HEK293 (cell line): ENCODE results near the gene TBP.

Source experiments
- CTCF ChIA-PET: fragments of 350-600 bp; formaldehyde crosslinking; extraction: SDS; loops from one replicate; lab custom pipeline; 2021; ENCODE audit warnings: antibody characterized with exemption; lab: Yijun Ruan, JAX
- POLR2A ChIA-PET: fragments of 300-600 bp; formaldehyde crosslinking; extraction: SDS; loops from one replicate; lab custom pipeline; 2020; ENCODE audit warnings: antibody characterized with exemption, inconsistent platforms; lab: Yijun Ruan, JAX
- H3K27ac ChIP-seq: fragments of 200-500 bp; sonication (Bioruptor generic); 2 replicates; pipeline ENCODE4 v1.5.1; 2014; ENCODE audit warnings: low read depth, low read length, control low read depth, inconsistent platforms; ENCODE audit errors: extremely low read depth
- H3K36me3 ChIP-seq, 2 experiments: fragments of 200-500 bp in 1 of 2; sonication (Bioruptor generic) in 1 of 2; 1 replicate in 1 of 2; 2 replicates in 1 of 2; pipeline ENCODE4 v1.5.1; 2014 to 2017; ENCODE audit warnings: inconsistent platforms in 2 of 2, low read length in 2 of 2; ENCODE audit not compliant: control insufficient read depth in 2 of 2, insufficient read depth in 1 of 2
- H3K4me1 ChIP-seq: fragments of 200-500 bp; sonication (Bioruptor generic); 2 replicates; pipeline ENCODE4 v1.5.1; 2014; ENCODE audit warnings: mild to moderate bottlenecking, low read length, inconsistent platforms; ENCODE audit not compliant: control insufficient read depth, insufficient read depth
- H3K4me3 ChIP-seq: 2 replicates; pipeline ENCODE4 v1.5.1; 2011; ENCODE audit warnings: low read depth, mild to moderate bottlenecking, control low read depth, low read length, moderate library complexity
- H3K9me3 ChIP-seq: fragments of 200-500 bp; sonication (Bioruptor generic); 2 replicates; pipeline ENCODE4 v1.5.1; 2014; ENCODE audit warnings: low read depth, low read length, inconsistent platforms; ENCODE audit not compliant: control insufficient read depth, insufficient read depth
- KLF7 ChIP-seq: fragments of 450-650 bp; formaldehyde crosslinking; IDR thresholded peaks from 2 replicates; pipeline ENCODE4 v1.5.1; 2016; ENCODE audit warnings: missing biosample characterization, missing genetic modification characterization, borderline replicate concordance
- KLF8 ChIP-seq: fragments of 450-650 bp; formaldehyde crosslinking; IDR thresholded peaks from 2 replicates; pipeline ENCODE4 v1.5.1; 2016; ENCODE audit warnings: missing biosample characterization, missing genetic modification characterization
- REST ChIP-seq: fragments of 450-650 bp; formaldehyde crosslinking; IDR thresholded peaks from 2 replicates; pipeline ENCODE4 v1.5.1; 2016; ENCODE audit warnings: missing biosample characterization, missing genetic modification characterization
- SALL2 ChIP-seq: fragments of 450-650 bp; formaldehyde crosslinking; IDR thresholded peaks from 2 replicates; pipeline ENCODE4 v1.5.0; 2017; ENCODE audit warnings: missing biosample characterization, mild to moderate bottlenecking, missing genetic modification characterization, borderline replicate concordance
- ZFP37 ChIP-seq: fragments of 450-650 bp; formaldehyde crosslinking; IDR thresholded peaks from 2 replicates; pipeline ENCODE4 v1.5.1; 2016; ENCODE audit warnings: missing biosample characterization, missing genetic modification characterization
- ZNF155 ChIP-seq: fragments of 450-650 bp; formaldehyde crosslinking; IDR thresholded peaks from 2 replicates; pipeline ENCODE4 v1.5.1; 2016; ENCODE audit warnings: missing biosample characterization, missing genetic modification characterization
- ZNF280C ChIP-seq: fragments of 450-650 bp; formaldehyde crosslinking; IDR thresholded peaks from 2 replicates; pipeline ENCODE4 v1.5.1; 2016; ENCODE audit warnings: missing biosample characterization, missing genetic modification characterization
- ZNF311 ChIP-seq: fragments of 450-650 bp; formaldehyde crosslinking; IDR thresholded peaks from 2 replicates; pipeline ENCODE4 v1.5.1; 2017; ENCODE audit warnings: missing biosample characterization, missing genetic modification characterization, borderline replicate concordance
- ZNF416 ChIP-seq: fragments of 450-650 bp; formaldehyde crosslinking; IDR thresholded peaks from 2 replicates; pipeline ENCODE4 v1.5.1; 2016; ENCODE audit warnings: missing biosample characterization, missing genetic modification characterization
- ZNF423 ChIP-seq: fragments of 450-650 bp; formaldehyde crosslinking; IDR thresholded peaks from 2 replicates; pipeline ENCODE4 v1.5.1; 2016; ENCODE audit warnings: missing biosample characterization, missing genetic modification characterization
- ZNF510 ChIP-seq: fragments of 450-650 bp; formaldehyde crosslinking; IDR thresholded peaks from 2 replicates; pipeline ENCODE4 v1.5.1; 2018; ENCODE audit warnings: mild to moderate bottlenecking, missing genetic modification characterization, missing biosample characterization; ENCODE audit not compliant: insufficient replicate concordance
- ZNF529 ChIP-seq: fragments of 450-650 bp; formaldehyde crosslinking; IDR thresholded peaks from 2 replicates; pipeline ENCODE4 v1.5.1; 2017; ENCODE audit warnings: missing genetic modification characterization, missing biosample characterization; ENCODE audit not compliant: insufficient replicate concordance
- ZNF623 ChIP-seq: fragments of 450-650 bp; formaldehyde crosslinking; IDR thresholded peaks from 2 replicates; pipeline ENCODE4 v1.5.1; 2016; ENCODE audit warnings: missing biosample characterization, missing genetic modification characterization
- ZNF639 ChIP-seq: fragments of 450-650 bp; formaldehyde crosslinking; IDR thresholded peaks from 2 replicates; pipeline ENCODE4 v1.5.1; 2016; ENCODE audit warnings: missing biosample characterization, missing genetic modification characterization
- ZNF692 ChIP-seq: fragments of 450-650 bp; formaldehyde crosslinking; IDR thresholded peaks from 2 replicates; pipeline ENCODE4 v1.5.1; 2016; ENCODE audit warnings: missing biosample characterization, missing genetic modification characterization
- ZNF747 ChIP-seq: fragments of 450-650 bp; formaldehyde crosslinking; IDR thresholded peaks from 2 replicates; pipeline ENCODE4 v1.5.1; 2016; ENCODE audit warnings: missing biosample characterization, missing genetic modification characterization
- ZNF76 ChIP-seq: fragments of 450-650 bp; formaldehyde crosslinking; IDR thresholded peaks from 2 replicates; pipeline ENCODE4; 2016; ENCODE audit warnings: low read depth, missing biosample characterization, missing genetic modification characterization, borderline replicate concordance
- TF ChIP-seq, protein P1 (sequence below): IDR thresholded peaks from 2 replicates; pipeline ENCODE4 v1.6.1; 2011; ENCODE audit warnings: mild to moderate bottlenecking, low read depth, low read length, borderline replicate concordance
- TF ChIP-seq, protein P2 (sequence below): fragments of 450-650 bp; formaldehyde crosslinking; IDR thresholded peaks from 2 replicates; pipeline ENCODE4 v1.5.1; 2016; ENCODE audit warnings: missing biosample characterization, missing genetic modification characterization
- TF ChIP-seq, protein P3 (sequence below): fragments of 450-650 bp; formaldehyde crosslinking; IDR thresholded peaks from 2 replicates; pipeline ENCODE4 v1.5.1; 2016; ENCODE audit warnings: missing biosample characterization, missing genetic modification characterization

Gene TBP

GRCh38 chr6:170572704-170573466, 18.7 kb downstream of the TBP start (continued):
- TF ChIP-seq ZNF510 (tag by site-specific recombination) = no peak
- TF ChIP-seq, protein P1, sequence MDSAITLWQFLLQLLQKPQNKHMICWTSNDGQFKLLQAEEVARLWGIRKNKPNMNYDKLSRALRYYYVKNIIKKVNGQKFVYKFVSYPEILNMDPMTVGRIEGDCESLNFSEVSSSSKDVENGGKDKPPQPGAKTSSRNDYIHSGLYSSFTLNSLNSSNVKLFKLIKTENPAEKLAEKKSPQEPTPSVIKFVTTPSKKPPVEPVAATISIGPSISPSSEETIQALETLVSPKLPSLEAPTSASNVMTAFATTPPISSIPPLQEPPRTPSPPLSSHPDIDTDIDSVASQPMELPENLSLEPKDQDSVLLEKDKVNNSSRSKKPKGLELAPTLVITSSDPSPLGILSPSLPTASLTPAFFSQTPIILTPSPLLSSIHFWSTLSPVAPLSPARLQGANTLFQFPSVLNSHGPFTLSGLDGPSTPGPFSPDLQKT = no peak
- TF ChIP-seq ZNF692 (tag by site-specific recombination) = no peak
- TF ChIP-seq, protein P2, sequence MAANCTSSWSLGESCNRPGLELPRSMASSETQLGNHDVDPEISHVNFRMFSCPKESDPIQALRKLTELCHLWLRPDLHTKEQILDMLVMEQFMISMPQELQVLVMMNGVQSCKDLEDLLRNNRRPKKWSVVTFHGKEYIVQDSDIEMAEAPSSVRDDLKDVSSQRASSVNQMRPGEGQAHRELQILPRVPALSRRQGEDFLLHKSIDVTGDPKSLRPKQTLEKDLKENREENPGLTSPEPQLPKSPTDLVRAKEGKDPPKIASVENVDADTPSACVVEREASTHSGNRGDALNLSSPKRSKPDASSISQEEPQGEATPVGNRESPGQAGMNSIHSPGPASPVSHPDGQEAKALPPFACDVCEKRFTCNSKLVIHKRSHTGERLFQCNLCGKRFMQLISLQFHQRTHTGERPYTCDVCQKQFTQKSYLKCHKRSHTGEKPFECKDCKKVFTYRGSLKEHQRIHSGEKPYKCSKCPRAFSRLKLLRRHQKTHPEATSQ (tag by site-specific recombination) = no peak
- no peak for TF ChIP-seq REST (tag by site-specific recombination)
- TF ChIP-seq ZNF311 (tag by site-specific recombination) = no peak
- TF ChIP-seq ZNF280C = no peak
- TF ChIP-seq, all 188 proteins: peak for 0

GRCh38 chr6:170575250-170575649, 21.1 kb downstream of the TBP start:
- H3K36me3 ChIP-seq = peaks cover 39 to 95% of the 10 kb centered on the region in 2 experiments

DNA sequence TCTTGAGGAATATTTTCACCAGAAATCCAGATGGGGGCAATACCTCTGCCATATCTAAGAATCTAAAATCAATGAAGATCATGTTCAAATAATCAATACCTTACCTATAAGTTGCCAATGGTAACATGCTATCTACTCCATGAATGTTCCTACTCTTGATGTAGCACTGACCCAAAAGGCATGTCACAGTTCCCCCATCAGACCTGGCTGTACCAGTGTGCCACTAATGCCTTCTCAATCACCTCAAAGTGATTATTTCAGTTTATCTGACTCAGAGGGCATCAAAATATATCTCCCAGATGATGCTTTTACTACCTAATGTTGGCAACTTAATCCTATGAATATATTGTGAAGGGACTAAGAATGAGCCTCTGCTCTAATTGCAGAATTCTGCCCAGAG, 24.7 kb downstream of the TBP start:
- peaks cover 16 to 92% of the 10 kb centered on the region in 2 experiments for H3K36me3 ChIP-seq
- CTCF ChIA-PET = no interaction called here

More at GRCh38 chr6:170575250-170575649, 21.1 kb downstream of the TBP start:
- TF ChIP-seq ZNF529 (tag by site-specific recombination) (no peak), ZNF76 (tag by site-specific recombination) (no peak), ZFP37 (no peak), ZNF155 (no peak), ZNF423 (tag by site-specific recombination) (no peak)
- TF ChIP-seq, all 188 proteins: peak for 0
- Histone ChIP-seq H3K4me1 (no peaks in the 10 kb centered on the region), H3K9me3 (no peaks in the 10 kb centered on the region), H3K4me3 (no peak overlapping the region), H3K27ac (no peak overlapping the region)
- CTCF ChIA-PET = interaction anchor here (0.6 to 2.0 kb wide), 7 partner anchors 9 to 853 kb away, joined by 3 to 8 read pairs (median 3); partner anchors contain the start of gene PDCD2
- POLR2A ChIA-PET = interaction anchor here (0.8 to 2.0 kb wide), 2 partner anchors 9 to 12 kb away, joined by 3 to 9 read pairs; partner anchors contain the start of gene PDCD2

More for the DNA sequence above, 24.7 kb downstream of the TBP start:
- no peak for TF ChIP-seq ZNF416 (tag by site-specific recombination)
- no peak for TF ChIP-seq KLF8 (tag by site-specific recombination)
- TF ChIP-seq ZNF623 (tag by site-specific recombination) = no peak
- TF ChIP-seq ZNF639 (tag by site-specific recombination) = no peak
- TF ChIP-seq, protein P3, sequence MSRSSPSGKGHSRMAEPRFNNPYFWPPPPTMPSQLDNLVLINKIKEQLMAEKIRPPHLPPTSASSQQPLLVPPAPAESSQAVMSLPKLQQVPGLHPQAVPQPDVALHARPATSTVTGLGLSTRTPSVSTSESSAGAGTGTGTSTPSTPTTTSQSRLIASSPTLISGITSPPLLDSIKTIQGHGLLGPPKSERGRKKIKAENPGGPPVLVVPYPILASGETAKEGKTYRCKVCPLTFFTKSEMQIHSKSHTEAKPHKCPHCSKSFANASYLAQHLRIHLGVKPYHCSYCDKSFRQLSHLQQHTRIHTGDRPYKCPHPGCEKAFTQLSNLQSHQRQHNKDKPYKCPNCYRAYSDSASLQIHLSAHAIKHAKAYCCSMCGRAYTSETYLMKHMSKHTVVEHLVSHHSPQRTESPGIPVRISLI (tag by site-specific recombination) = no peak
- no peak for TF ChIP-seq SALL2 (tag by site-specific recombination)
- no peak for TF ChIP-seq ZNF747 (tag by site-specific recombination)
- no peak for TF ChIP-seq KLF7 (tag by site-specific recombination)
- Histone ChIP-seq H3K4me3 (no peak overlapping the region), H3K9me3 (no peaks in the 10 kb centered on the region), H3K27ac (no peak overlapping the region), H3K4me1 (no peaks in the 10 kb centered on the region)
- POLR2A ChIA-PET = no interaction called here
